ENCODE data around the gene AMER3.

DNA sequence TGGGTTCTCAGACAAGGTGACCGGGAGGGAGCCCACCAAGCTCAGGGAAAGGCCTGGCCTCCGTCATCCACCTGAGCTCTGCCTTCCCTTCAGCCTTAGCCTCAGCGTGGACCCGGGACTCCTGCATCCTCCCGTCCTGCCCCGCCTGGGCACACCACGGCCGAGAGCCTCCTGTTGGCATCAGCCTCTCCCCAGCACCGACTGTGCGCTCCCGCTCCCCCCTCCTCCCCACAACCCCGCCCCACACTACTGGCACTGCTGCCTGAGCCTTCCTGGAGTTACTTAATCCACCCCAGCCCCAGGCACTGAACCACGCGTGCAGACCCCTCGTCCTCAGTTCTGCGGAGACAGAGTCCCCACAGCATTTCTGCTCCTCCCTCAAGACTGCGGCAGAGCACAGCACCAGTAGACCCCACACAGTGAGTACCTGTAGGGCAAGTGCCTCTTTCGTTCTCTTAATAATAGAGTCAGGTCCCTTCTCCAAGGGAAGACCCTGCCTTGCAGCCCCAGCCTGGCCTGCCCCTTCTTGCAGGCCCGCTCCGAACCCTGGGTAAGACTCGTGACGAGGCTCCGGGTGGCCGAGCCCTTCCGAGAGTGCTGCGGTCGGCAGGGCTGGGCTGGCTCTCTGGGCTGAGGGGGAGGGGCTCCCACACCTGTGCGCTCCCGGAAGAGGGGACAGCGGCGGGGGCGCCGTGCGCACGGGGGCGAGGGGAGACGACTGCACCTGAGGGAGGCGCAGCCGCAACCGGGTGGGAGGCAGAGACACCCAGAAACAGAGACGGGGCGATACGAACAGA, at the start of gene AMER3:
- peak in 1 of 3 donors; percentile 23 for TF ChIP-seq POLR2A (IDR thresholded peaks at IDR 0.05)
- TF ChIP-seq, protein P1, sequence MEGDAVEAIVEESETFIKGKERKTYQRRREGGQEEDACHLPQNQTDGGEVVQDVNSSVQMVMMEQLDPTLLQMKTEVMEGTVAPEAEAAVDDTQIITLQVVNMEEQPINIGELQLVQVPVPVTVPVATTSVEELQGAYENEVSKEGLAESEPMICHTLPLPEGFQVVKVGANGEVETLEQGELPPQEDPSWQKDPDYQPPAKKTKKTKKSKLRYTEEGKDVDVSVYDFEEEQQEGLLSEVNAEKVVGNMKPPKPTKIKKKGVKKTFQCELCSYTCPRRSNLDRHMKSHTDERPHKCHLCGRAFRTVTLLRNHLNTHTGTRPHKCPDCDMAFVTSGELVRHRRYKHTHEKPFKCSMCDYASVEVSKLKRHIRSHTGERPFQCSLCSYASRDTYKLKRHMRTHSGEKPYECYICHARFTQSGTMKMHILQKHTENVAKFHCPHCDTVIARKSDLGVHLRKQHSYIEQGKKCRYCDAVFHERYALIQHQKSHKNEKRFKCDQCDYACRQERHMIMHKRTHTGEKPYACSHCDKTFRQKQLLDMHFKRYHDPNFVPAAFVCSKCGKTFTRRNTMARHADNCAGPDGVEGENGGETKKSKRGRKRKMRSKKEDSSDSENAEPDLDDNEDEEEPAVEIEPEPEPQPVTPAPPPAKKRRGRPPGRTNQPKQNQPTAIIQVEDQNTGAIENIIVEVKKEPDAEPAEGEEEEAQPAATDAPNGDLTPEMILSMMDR (IDR thresholded peaks at IDR 0.05), result no peak
